ENCODE results near the gene EDA. TPM values are rescaled to one million over a fixed set of nuclear protein-coding genes. Genes with fewer than 3 reads are reported as not detected.

Gene EDA
- total and polyA plus RNA-seq, 2 donors (not counting 1 experiment from before 2014, with no cell fraction given) = 0.04 to 1.2 TPM

GRCh38 chrX:70026112-70026850, 410.4 kb downstream of the EDA start:
- Histone ChIP-seq H3K79me2 (ENCODE audit: control insufficient read depth, insufficient read depth, low read length) (no peaks in the 10 kb centered on the region), H3K27me3 (replicated peaks in 1 of 4; ENCODE audit: control extremely low read depth in 1 of 4, control insufficient read depth in 3 of 4, insufficient read depth in 4 of 4, low read length in 3 of 4) (no peaks in the 10 kb centered on the region), H2AFZ (ENCODE audit: insufficient read depth, low read depth, low read length, poor library complexity, severe bottlenecking) (no peak overlapping the region), H4K20me1 (ENCODE audit: control insufficient read depth, insufficient read depth, low read length, poor library complexity, severe bottlenecking) (no peaks in the 10 kb centered on the region), H3K9ac (ENCODE audit: low read length) (no peak overlapping the region), H3K4me3 (ENCODE audit: control extremely low read depth in 1 of 5, extremely low read depth in 1 of 5, insufficient read depth in 1 of 5, low read depth in 2 of 5, low read length in 4 of 5) (no peak overlapping the region), H3K9me3 (ENCODE audit: control extremely low read depth in 1 of 3, control insufficient read depth in 2 of 3, insufficient read depth in 1 of 3, low read length in 2 of 3) (no peaks in the 10 kb centered on the region), H3K4me1 (ENCODE audit: control insufficient read depth in 2 of 2, insufficient read depth in 2 of 2, low read length in 2 of 2) (no peaks in the 10 kb centered on the region), H3K4me2 (replicated peaks; ENCODE audit: low read depth, low read length, poor library complexity, severe bottlenecking) (no peak overlapping the region), H3K27ac (ENCODE audit: low read length in 2 of 2) (no peak overlapping the region), H3K36me3 (replicated peaks in 1 of 2; ENCODE audit: control extremely low read depth in 1 of 2, control insufficient read depth in 1 of 2, extremely low read depth in 1 of 2, insufficient read depth in 2 of 2, low read length in 1 of 2) (no peaks in the 10 kb centered on the region)
- H3K4me3 Mint-ChIP-seq = no peak overlapping the region
- ChIA-PET POLR2A (no interaction called here), CTCF (interaction anchor here (1.3 kb wide), 1 partner anchor 8 kb away, joined by 3 read pairs; no protein-coding TSS in a partner anchor)
- H3K27me3 Mint-ChIP-seq = peaks cover 7% of the 10 kb centered on the region
- no peaks in the 10 kb centered on the region for H3K9me3 Mint-ChIP-seq (ENCODE audit: insufficient read depth)
- no CpG with 5 or more reads among the region's 1 CpG for WGBS (ENCODE audit: insufficient coverage)
- intact Hi-C loops (cut with micrococcal nuclease) = no loop called here
- no peak for ATAC-seq (ENCODE audit: low read depth)
- H3K27ac Mint-ChIP-seq = no peak overlapping the region
- H3K4me1 Mint-ChIP-seq = no peaks in the 10 kb centered on the region
- DNase-seq = no peak
- TF ChIP-seq CTCF (IDR thresholded peaks at IDR 0.05) = no peak
- TF ChIP-seq EZH2 (IDR thresholded peaks at IDR 0.05; ENCODE audit: borderline replicate concordance, insufficient read depth, low read depth, low read length, poor library complexity, severe bottlenecking) = no peak

GRCh38 chrX:70026851-70027200, 410.9 kb downstream of the EDA start:
- no peak overlapping the region for H2AFZ ChIP-seq (ENCODE audit: insufficient read depth, low read depth, low read length, poor library complexity, severe bottlenecking)
- Mint-ChIP-seq H3K4me3 (no peak overlapping the region), H3K27me3 (peaks cover 7% of the 10 kb centered on the region), H3K4me1 (no peaks in the 10 kb centered on the region), H3K9me3 (ENCODE audit: insufficient read depth) (no peaks in the 10 kb centered on the region), H3K27ac (no peak overlapping the region)
- no peak overlapping the region for H3K4me2 ChIP-seq (replicated peaks; ENCODE audit: low read depth, low read length, poor library complexity, severe bottlenecking)
- DNase-seq (no peak), ATAC-seq (ENCODE audit: low read depth) (no peak)
- intact Hi-C loops (cut with micrococcal nuclease) = no loop called here
- H3K27me3 ChIP-seq (replicated peaks in 1 of 4; ENCODE audit: control extremely low read depth in 1 of 4, control insufficient read depth in 3 of 4, insufficient read depth in 4 of 4, low read length in 3 of 4) = no peaks in the 10 kb centered on the region
- no peaks in the 10 kb centered on the region for H3K79me2 ChIP-seq (ENCODE audit: control insufficient read depth, insufficient read depth, low read length)
- no peak for TF ChIP-seq EZH2 (IDR thresholded peaks at IDR 0.05; ENCODE audit: borderline replicate concordance, insufficient read depth, low read depth, low read length, poor library complexity, severe bottlenecking)
- TF ChIP-seq CTCF (IDR thresholded peaks at IDR 0.05) = no peak
- H3K9ac ChIP-seq (ENCODE audit: low read length) = no peak overlapping the region
- H3K9me3 ChIP-seq (ENCODE audit: control extremely low read depth in 1 of 3, control insufficient read depth in 2 of 3, insufficient read depth in 1 of 3, low read length in 2 of 3) = no peaks in the 10 kb centered on the region
- no peaks in the 10 kb centered on the region for H3K4me1 ChIP-seq (ENCODE audit: control insufficient read depth in 2 of 2, insufficient read depth in 2 of 2, low read length in 2 of 2)
- H3K36me3 ChIP-seq (replicated peaks in 1 of 2; ENCODE audit: control extremely low read depth in 1 of 2, control insufficient read depth in 1 of 2, extremely low read depth in 1 of 2, insufficient read depth in 2 of 2, low read length in 1 of 2) = no peaks in the 10 kb centered on the region
- WGBS (ENCODE audit: insufficient coverage) = 67% methylated on average over 3 of the region's 4 CpGs
- no peaks in the 10 kb centered on the region for H4K20me1 ChIP-seq (ENCODE audit: control insufficient read depth, insufficient read depth, low read length, poor library complexity, severe bottlenecking)
- CTCF ChIA-PET = interaction anchor here (1.3 kb wide), 1 partner anchor 8 kb away, joined by 3 read pairs; no protein-coding TSS in a partner anchor
- no peak overlapping the region for H3K4me3 ChIP-seq (ENCODE audit: control extremely low read depth in 1 of 5, extremely low read depth in 1 of 5, insufficient read depth in 1 of 5, low read depth in 2 of 5, low read length in 4 of 5)
- no peak overlapping the region for H3K27ac ChIP-seq (ENCODE audit: low read length in 2 of 2)
- POLR2A ChIA-PET = no interaction called here
